Esophagus (tissue), 2 donors: ENCODE measurements around the gene PARD6B. TPM values are rescaled to one million over a fixed set of nuclear protein-coding genes. Genes with fewer than 3 reads are reported as not detected.
"Not testable (repeated sequence)": the region's sequence is repeated elsewhere in the genome, so short reads cannot be mapped to it uniquely, and the experiment has no call there.

Experiments
- H3K27ac ChIP-seq, 2 donors: one replicate each; pipeline ENCODE4 v1.5.1; 2013; ENCODE audit warnings: low read depth in 2 of 2, mild to moderate bottlenecking in 2 of 2, inconsistent platforms in 1 of 2, low read length in 1 of 2, moderate library complexity in 1 of 2
- H3K27me3 ChIP-seq, 2 donors: one replicate each; pipeline ENCODE4 v1.6.1; 2013; ENCODE audit warnings: low read length in 2 of 2, control low read depth in 1 of 2, mild to moderate bottlenecking in 1 of 2; ENCODE audit not compliant: insufficient read depth in 2 of 2, control insufficient read depth in 1 of 2
- H3K36me3 ChIP-seq, 2 donors: one replicate each; pipeline ENCODE4 v1.6.1; 2013; ENCODE audit warnings: low read length in 1 of 2; ENCODE audit not compliant: control insufficient read depth in 2 of 2, insufficient read depth in 2 of 2
- H3K4me1 ChIP-seq, 2 donors: one replicate each; pipeline ENCODE4 v1.6.1; 2013; ENCODE audit warnings: low read length in 1 of 2; ENCODE audit not compliant: control insufficient read depth in 2 of 2, insufficient read depth in 2 of 2
- H3K4me3 ChIP-seq, 2 donors: one replicate each; pipeline ENCODE4 v1.5.1; 2013; ENCODE audit warnings: low read length in 2 of 2, mild to moderate bottlenecking in 2 of 2, low read depth in 1 of 2, moderate library complexity in 1 of 2
- H3K9me3 ChIP-seq, 2 donors: one replicate each; pipeline ENCODE4 v1.6.1; 2013; ENCODE audit warnings: mild to moderate bottlenecking in 2 of 2, low read depth in 1 of 2, low read length in 1 of 2, moderate library complexity in 1 of 2; ENCODE audit not compliant: control insufficient read depth in 2 of 2, insufficient read depth in 1 of 2
- WGBS, 2 donors: extraction: QIAGEN DNeasy Blood & Tissue Kit; methylation state at CpG; one replicate each; pipeline ENCODE4 v1.1.7; 2013; 5-methylcytosine and 5-hydroxymethylcytosine counted together
- polyA plus RNA-seq, 2 donors: library from polyadenylated mRNA; stranded (reverse); fragments of 200-250 nt; gene quantifications; one replicate each; pipeline ENCODE4 v1.2.3, GENCODE V29; 2013
- donor health status: healthy with polysubstance abuse.
- donor health status: Bipolar disorder and iron deficiency.

Gene PARD6B
- polyA plus RNA-seq, 2 donors = 1.6 to 6.5 TPM

DNA sequence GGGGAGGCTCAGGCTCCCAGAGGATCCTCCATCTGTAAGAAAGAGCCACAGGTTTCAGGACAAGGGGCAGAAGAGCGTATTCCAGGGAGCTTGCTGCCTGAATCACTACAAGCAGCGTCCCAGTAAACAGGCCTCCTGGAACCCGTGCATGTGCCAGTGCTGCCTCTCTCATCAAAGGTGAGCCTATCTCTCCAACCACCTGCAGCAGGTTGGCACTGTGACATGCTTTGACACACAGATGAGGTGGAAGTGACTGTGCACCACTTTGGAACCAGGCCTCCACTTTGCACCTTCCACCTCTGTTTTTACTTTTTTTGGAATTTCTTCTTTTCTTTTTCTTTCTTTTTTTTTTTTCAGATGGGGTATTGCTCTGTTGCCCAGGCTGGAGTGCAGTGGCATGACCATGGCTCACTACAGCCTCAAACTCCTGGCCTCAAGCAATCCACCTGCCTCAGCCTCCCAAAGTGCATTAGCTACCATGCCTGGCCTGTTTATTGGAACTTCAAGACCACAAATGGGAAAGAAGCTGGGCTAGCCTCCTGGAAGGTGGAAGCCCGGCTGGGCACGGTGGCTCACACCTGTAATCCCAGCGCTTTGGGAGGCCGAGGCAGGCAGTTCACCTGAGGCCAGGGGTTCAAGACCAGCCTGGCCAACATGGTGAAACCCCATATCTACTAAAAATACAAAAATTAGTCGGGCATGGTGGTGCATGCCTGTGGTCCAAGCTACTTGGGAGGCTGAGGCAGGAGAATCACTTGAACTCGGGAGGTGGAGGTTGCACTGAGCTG is 27.5 kb upstream of the PARD6B start:
- WGBS, 2 donors = 77 to 86% methylated on average over 9 of the region's 9 CpGs
- not testable (repeated sequence) for H3K9me3 ChIP-seq, H3K4me3 ChIP-seq, H3K27ac ChIP-seq, H3K36me3 ChIP-seq, H3K27me3 ChIP-seq, H3K4me1 ChIP-seq

DNA sequence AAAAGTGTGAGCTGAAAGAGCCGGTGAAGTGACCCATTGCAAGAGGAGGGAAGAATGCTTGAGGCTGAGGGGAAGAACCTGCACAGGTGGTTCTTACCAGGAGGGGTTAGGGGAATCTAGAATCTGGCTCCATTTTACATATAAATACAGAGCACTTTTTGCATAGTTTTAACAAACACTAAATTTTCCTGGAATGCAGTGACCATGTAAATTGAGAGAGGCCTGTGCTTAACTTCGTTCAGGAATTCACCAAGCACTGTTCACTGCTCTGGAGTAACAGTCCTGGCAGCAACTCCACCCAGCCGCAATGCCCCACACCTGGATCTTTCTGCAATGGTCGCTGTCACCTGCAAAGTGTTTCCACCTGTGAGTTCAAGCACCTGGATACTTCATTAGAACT is 26.9 kb upstream of the PARD6B start:
- WGBS, 2 donors = 78 to 89% methylated on average over 4 of the region's 4 CpGs
- no peak overlapping the region for H3K4me3 ChIP-seq

DNA sequence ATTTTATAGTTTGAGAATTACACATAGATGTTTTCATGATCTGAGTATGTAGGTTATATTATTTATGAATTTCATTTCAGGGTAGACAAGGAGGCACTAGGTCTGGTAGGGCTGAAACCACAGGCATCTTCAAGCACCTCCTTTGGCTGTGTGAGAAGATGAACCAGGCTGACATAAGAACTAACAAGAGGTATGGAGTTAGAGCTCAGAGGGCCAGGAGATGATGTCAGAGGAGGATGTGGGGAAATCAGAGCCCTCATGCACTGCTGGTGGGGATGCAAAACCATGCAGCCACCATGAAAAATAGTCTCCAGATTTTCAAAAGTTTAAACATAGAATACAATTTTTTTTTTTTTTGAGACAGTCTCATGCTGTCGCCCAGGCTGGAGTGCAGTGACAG is 26.4 kb upstream of the PARD6B start:
- H3K27ac ChIP-seq = no peak overlapping the region
- no peaks in the 10 kb centered on the region for H3K27me3 ChIP-seq
- 89 to 93% methylated on average over 1 of the region's 1 CpG for WGBS, 2 donors
- H3K4me1 ChIP-seq = no peaks in the 10 kb centered on the region
- H3K9me3 ChIP-seq = no peaks in the 10 kb centered on the region
- H3K36me3 ChIP-seq = no peaks in the 10 kb centered on the region
- H3K4me3 ChIP-seq = no peak overlapping the region

More for the DNA sequence above, 26.9 kb upstream of the PARD6B start:
- H3K36me3 ChIP-seq = no peaks in the 10 kb centered on the region
- H3K27ac ChIP-seq = no peak overlapping the region
- H3K4me1 ChIP-seq = no peaks in the 10 kb centered on the region
- H3K9me3 ChIP-seq = no peaks in the 10 kb centered on the region
- no peaks in the 10 kb centered on the region for H3K27me3 ChIP-seq

DNA sequence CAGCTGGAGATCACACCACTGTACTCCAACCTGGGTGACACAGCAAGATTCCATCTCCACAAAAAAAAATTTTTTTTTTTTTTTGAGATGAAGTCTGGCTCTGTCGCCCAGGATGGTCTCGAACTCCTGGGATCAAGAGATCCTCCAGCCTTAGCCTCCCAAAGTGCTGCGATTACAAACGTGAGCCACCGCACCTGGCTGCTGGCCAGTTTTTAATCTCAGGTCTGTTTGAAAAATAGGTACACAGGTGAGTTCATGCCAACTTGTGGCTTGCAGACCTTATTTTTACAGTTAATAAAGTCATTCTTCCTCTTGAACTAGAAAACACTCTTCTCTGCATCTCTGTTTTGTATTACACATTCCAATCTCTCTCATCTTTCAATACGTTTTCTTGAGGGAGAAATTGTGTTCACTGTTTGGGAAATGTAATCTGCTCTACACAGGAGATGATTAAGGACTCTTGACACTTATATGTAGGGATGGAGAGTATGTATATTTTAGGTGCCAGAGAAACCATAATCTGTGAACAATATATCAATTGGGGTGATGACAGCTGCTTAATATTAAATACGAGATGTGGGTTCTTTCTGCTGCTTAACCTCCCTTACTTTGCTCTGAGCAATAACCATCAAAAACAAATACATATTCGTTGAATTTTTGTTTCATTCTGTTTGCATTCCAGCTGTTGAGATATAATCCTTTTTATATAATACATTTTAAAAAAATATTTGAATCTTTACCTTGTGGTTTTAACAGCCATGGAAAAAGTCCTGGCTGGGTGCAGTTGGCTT is 22.3 kb upstream of the PARD6B start:
- Histone ChIP-seq H3K4me3 (no peak overlapping the region), H3K27ac (no peak overlapping the region), H3K9me3 (no peaks in the 10 kb centered on the region), H3K4me1 (no peaks in the 10 kb centered on the region), H3K27me3 (no peaks in the 10 kb centered on the region), H3K36me3 (no peaks in the 10 kb centered on the region)
- 42 to 45% methylated on average over 8 of the region's 8 CpGs for WGBS, 2 donors

DNA sequence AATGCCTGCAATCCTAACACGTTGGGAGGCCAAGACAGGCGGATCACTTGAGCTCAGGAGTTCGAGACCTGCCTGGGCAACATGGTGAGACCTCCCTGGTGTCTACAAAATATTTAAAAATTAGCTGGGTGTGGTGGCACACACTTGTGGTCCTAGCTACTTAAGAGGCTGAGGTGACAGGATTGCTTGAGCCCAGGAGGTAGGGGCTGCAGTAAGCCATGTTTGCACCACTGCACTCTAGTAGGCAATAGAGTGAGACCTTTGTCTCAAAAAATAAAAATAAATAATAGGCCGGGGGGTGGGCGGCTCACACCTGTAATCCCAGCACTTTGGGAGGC is 21.8 kb upstream of the PARD6B start:
- Histone ChIP-seq H3K4me1 (no peaks in the 10 kb centered on the region), H3K4me3 (no peak overlapping the region), H3K27ac (no peak overlapping the region), H3K27me3 (no peaks in the 10 kb centered on the region), H3K36me3 (no peaks in the 10 kb centered on the region), H3K9me3 (no peaks in the 10 kb centered on the region)
- WGBS, 2 donors = 52 to 63% methylated on average over 5 of the region's 5 CpGs

DNA sequence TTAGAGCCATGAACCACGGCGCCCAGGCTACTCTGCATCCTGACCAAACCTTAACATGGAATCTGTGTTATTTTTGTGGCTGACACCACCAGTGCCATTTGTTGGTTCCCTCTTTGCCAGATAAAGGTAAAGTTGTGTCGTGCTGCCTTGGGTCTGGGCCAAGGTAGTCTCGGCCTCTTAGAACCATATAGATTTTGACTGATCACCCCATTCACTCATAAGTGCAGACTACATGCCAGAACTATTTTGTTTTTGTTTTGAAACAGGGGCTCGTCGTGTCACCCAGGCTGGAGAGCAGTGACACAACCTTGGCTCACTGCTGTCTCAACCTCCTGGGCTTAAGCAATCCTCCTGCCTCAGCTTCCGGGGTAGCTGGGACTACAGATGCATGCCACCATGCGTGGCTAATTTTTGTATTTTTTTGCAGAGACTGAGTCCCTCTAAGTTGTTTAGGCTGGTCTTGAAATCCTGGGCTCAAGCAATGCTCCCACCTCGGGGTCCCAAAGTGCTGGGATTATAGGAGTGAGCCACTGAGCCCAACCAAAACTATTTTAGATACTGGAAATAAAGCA is 20.8 kb upstream of the PARD6B start:
- Histone ChIP-seq H3K4me3 (no peak overlapping the region), H3K9me3 (no peaks in the 10 kb centered on the region), H3K4me1 (no peaks in the 10 kb centered on the region), H3K36me3 (no peaks in the 10 kb centered on the region), H3K27ac (no peak overlapping the region), H3K27me3 (no peaks in the 10 kb centered on the region)
- 62 to 72% methylated on average over 9 of the region's 9 CpGs for WGBS, 2 donors

DNA sequence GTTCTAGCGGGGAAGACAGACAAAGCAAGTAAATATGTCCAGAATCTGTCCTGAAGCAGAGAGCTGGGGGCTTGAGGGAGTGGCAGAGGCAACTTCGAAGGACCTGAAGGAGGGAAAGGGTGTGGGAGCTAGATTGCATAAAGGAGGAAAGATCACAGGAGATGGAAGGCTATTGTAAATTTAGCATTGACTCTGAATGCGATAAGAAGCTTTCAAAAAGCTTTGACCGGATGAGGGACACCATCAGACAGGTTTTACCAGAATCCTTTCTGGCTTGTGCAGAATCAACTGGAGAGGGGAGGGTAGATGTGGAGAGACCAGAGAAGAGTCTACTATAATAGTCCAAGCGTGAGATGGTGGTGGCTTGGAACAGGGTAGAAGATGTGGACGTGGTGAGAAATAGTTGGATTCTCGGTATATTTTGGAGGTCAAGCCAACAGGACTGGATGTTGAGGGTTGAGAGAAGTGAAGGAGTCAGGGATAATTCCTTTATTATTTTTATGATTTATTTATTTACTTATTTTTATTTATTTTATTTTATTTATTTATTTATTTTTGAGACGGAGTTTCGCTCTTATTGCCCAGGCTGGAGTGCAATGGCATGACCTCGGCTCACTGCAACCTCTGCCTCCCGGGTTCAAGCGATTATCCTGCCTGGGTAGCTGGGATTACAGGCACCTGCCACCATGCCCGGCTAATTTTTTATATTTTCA is 20.1 kb upstream of the PARD6B start:
- Histone ChIP-seq H3K4me3 (no peak overlapping the region), H3K27ac (no peak overlapping the region), H3K4me1 (no peaks in the 10 kb centered on the region), H3K9me3 (no peaks in the 10 kb centered on the region), H3K36me3 (no peaks in the 10 kb centered on the region), H3K27me3 (no peaks in the 10 kb centered on the region)
- WGBS, 2 donors = 83 to 89% methylated on average over 13 of the region's 13 CpGs

DNA sequence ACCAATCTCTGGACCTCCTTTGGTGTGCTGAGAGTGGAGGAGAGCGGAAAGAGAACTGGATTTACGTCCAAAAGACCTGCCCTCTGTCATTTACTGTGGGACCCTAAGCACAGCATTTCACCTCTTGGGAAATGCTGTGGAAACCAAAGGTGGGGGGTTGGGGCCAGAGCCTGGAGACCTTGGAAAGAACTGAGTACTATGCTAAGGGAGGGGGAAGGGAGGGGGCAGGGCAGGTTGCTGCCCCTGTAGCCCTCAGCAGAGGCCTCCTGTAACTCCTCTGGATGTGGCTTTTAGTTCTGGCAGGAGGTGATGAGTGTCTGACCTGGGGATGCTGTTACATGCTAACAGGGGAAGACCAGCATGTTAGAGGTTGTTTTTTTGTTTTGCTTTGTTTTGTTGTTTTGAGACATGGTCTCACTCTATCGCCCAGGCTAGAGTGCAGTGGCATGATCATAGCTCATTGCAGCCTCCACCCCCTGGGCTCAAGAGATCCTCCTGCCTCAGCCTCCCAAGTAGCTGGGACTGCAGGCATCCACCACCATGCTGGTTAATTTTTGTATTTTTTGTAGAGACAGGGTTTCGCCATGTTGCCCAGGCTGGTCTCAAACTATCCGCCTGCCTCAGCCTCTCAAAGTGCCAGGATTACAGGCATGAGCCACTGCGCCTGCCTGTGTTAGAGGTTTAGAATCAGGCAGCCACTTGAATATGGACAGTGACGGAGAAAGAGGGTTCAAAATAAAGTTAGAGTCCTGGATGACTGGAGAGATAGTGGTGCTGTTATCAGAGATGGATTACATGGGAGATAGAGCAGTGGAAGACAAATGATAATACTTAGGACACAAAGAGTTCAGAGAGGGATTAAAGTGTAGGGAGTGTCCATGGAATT is 18.4 kb upstream of the PARD6B start:
- H3K4me3 ChIP-seq = no peak overlapping the region
- H3K27me3 ChIP-seq = no peaks in the 10 kb centered on the region
- H3K9me3 ChIP-seq = no peaks in the 10 kb centered on the region
- no peaks in the 10 kb centered on the region for H3K36me3 ChIP-seq
- no peak overlapping the region for H3K27ac ChIP-seq
- WGBS, 2 donors = 91 to 94% methylated on average over 7 of the region's 7 CpGs
- H3K4me1 ChIP-seq = no peaks in the 10 kb centered on the region

DNA sequence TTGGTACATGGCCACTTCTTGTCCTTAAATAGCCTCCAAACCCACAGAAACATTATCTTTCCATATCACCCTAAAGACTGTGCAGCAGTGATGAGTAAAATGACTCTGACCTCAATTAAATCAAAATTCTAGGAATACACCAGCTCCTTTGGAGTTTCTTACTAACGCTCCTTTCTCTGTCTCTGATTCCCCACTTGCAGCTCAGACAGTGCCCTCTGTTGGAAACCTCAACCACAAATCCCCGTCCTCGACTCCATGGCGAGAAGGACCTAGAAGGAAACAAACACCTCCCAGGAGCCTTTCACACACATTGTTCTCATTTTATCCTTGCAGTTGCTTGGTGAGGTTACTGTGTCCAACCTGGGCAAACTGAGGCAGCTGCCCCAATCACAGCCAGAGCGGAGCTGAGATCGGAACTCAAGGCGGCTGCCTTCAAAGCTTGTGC is 17.7 kb upstream of the PARD6B start:
- Histone ChIP-seq H3K27me3 (no peaks in the 10 kb centered on the region), H3K9me3 (no peaks in the 10 kb centered on the region), H3K36me3 (no peaks in the 10 kb centered on the region), H3K4me3 (no peak overlapping the region), H3K4me1 (no peaks in the 10 kb centered on the region), H3K27ac (no peak overlapping the region)
- 59 to 63% methylated on average over 7 of the region's 7 CpGs for WGBS, 2 donors
